GM20000 (cell line): Measurements from ENCODE around the gene GNAT1.
"Not testable (repeated sequence)": the region's sequence is repeated elsewhere in the genome, so short reads cannot be mapped to it uniquely, and the experiment has no call there.

Source experiments
- DNase-seq: peaks from one replicate; pipeline ENCODE4 v3.0.0; 2012; ENCODE audit warnings: low spot score
- TF ChIP-seq, protein P1 (sequence below): IDR thresholded peaks from 2 replicates; pipeline ENCODE4 v1.5.1; 2012; ENCODE audit warnings: mild to moderate bottlenecking, control low read depth; ENCODE audit errors: extremely low read depth, missing control alignments

The GNAT1 gene

DNA sequence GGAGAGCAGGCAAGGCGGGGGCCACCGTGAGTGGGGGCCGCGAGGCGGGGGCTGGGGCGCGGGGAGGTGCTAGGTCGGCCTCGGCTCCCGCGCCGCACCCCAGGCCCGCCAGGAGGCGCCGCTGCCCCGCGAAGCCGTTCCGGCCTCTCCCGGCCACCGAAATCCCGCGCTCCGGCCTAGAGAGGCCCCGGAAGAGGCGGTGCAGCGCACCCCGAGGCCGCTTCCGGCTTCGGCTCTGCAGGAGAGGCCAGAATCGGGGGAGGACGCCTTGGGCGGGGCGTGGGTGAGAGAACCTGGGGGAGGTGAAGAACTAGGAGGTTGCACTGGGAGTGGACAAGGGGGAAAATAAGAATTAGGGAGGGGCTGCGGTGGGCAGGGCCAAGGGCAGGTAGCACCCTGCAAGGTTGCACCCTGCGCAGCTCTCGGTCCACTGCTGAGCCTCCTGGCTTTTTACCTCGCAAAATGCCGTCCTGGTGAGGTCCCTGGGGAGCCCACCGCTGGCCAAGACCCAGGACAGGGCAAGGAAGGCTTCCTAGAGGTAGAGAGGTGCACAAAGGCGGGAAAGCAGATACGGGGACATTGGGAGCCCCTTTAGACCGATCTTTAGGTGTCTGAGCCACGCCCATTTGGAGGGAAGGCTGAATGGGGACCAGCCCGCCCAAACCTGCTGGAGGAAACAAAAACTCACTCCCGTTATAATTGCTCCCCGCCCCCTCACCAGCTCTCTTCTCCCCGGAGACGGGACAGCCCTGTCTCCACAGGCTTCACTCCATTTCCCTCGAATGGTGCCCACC, 36.2 kb downstream of the GNAT1 start:
- DNase-seq, result peak; percentile 94
- TF ChIP-seq, protein P1, sequence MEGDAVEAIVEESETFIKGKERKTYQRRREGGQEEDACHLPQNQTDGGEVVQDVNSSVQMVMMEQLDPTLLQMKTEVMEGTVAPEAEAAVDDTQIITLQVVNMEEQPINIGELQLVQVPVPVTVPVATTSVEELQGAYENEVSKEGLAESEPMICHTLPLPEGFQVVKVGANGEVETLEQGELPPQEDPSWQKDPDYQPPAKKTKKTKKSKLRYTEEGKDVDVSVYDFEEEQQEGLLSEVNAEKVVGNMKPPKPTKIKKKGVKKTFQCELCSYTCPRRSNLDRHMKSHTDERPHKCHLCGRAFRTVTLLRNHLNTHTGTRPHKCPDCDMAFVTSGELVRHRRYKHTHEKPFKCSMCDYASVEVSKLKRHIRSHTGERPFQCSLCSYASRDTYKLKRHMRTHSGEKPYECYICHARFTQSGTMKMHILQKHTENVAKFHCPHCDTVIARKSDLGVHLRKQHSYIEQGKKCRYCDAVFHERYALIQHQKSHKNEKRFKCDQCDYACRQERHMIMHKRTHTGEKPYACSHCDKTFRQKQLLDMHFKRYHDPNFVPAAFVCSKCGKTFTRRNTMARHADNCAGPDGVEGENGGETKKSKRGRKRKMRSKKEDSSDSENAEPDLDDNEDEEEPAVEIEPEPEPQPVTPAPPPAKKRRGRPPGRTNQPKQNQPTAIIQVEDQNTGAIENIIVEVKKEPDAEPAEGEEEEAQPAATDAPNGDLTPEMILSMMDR, result peak; percentile 80

DNA sequence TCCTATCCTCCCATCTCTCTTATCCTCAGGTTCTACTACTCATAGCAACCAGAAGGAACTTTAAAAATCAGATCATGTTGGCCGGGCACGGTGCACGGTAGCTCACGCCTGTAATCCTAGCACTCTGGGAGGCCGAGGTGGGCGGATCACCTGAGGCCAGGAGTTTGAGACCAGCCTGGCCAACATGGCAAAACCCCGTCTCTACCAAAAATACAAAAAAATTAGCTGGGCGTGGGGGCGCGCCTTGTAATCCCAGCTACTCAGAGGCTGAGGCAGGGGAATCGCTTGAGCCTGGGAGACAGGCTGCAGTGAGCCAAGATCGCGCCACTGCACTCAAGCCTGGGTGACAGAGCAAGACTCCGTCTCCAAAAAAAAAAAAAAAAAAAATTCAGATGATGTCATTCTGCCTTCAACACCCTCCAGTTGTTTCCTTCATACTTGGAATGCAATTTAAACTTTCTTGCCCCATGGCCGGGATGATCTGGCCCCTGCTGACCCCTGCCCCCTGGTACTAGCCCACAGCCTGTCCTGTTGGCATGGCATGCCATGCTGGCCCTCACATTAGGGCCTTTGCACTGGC, 36.9 kb downstream of the GNAT1 start:
- DNase-seq, result not testable (repeated sequence)

DNA sequence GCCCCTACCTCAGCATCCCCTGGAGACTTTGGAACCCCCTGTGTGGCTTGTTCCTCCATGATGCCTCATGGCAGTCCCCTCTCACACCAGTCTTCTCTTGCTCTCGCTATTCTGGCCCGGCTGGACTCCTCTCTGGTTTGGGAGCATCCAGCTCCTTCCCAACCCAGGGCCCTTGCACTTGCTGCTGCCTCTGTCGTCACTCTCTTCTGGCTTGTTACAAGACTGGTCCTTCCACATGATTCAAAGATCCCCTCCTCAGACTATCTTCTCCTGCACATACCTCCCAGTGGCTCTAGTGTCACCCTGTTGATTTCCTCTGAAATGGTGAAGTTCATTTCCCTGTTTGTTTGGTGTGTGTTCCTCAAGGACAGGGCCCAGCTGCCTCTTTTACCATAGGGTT, 38.1 kb downstream of the GNAT1 start:
- no peak for DNase-seq
- TF ChIP-seq, protein P1, result no peak

DNA sequence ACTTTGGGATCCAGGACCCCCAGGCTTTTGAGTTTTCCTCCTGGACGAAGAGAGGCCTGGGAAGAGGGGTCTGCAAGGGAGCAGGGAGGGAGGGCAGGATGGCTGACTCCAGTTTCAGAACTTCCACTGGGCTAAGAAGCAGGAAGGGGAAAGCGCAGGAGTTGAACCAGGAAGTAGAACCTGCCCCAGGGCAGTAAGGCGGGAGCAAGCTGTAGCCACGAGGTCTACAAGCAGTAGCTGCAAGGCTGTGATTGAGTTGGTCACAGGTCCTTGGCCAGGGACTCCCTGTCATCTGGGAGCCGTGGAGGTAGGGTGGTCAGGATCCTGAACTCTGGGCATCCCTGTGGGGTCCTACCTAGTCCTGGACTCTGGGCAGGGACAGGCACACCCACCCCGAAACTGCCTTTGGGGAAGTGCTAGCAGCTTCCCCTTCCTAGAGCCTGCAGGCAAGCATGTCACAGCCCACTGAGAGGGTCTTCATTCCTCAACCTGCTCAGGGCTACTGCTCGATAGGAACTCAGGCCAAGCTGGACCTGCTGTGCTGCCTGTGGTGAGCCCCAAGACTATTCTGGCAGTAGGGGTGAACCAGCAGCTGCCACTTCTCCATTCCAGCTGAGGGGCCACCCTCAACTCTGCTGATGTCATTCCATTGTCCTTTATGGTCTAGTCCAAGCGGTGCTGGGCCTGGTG, 38.8 kb downstream of the GNAT1 start:
- DNase-seq, result no peak
- TF ChIP-seq, protein P1, result no peak

DNA sequence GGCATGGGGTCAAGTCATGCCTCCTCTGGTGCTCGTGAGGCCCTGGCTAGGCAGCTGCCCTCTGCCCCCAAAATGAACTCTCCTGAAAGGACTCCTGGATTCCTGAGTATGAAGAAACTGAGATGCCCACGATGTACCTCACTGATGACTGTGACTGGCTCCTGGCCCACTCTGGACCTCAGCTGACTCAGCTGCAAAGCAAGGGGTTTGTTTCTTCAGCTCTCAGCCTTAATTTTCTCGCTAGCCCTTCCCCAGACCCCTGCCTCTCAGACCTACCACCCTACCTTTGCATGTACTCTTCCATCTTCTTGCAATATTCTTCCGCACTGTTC, 39.4 kb downstream of the GNAT1 start:
- DNase-seq, result no peak
- TF ChIP-seq, protein P1, result no peak

DNA sequence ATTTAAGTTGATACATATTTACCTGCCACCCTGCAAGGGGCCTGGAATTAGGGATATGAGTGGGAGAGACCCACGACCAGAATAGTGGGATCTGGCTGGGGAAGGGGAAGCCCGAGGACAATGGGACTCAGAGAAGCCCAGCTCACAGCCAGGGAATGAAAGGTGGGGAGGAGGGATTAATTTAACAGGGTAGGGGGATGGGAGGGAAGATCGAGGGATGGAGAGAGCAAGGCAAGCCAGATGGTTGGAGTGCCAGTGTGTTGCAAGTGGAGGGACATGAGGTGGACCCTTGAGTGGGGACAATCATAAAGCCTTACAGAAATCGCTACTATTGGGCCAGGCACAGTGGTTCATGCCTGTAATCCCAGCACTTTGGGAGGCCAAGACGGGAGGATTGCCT, 40.2 kb downstream of the GNAT1 start:
- DNase-seq, result no peak
- TF ChIP-seq, protein P1, result no peak

DNA sequence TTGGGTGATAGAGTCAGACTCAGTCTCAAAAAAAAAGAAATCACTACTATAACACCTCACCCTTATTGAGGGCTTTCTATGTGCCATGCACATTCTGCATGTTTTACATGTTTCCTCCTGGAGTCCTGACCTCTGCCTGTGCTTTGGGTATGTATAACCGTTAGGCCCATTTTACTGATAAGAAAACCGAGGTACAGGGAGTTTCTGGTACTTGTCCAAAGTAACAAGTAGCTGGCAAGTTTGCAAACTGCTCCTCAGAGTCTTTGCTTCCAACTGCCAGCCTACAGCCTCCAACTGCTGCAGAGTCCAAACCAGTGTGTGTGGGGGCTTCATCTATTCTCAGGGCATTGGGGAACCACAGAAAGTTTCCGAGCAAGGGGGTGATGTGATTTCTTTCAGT, 40.9 kb downstream of the GNAT1 start:
- TF ChIP-seq, protein P1, result no peak
- no peak for DNase-seq
